SU-DHL-6 (cell line): Measurements from ENCODE around the gene NENF.

Experiments used
- EZH2phosphoT487 ChIP-seq: fragments of 200-600 bp; sonication (generic), shearing (Covaris generic); conservative IDR thresholded peaks from 2 replicates; pipeline ENCODE4 v1.6.1; 2018; ENCODE audit warnings: mild to moderate bottlenecking, antibody characterized with exemption, low read length, moderate library complexity, mixed read lengths
- TF ChIP-seq, protein P1 (sequence below): fragments of 200-600 bp; sonication (generic); IDR thresholded peaks from one replicate; pipeline ENCODE4 v1.5.1; 2017; ENCODE audit warnings: antibody characterized with exemption, mild to moderate bottlenecking, low read length, moderate library complexity; ENCODE audit not compliant: insufficient read depth, poor library complexity, severe bottlenecking

DNA sequence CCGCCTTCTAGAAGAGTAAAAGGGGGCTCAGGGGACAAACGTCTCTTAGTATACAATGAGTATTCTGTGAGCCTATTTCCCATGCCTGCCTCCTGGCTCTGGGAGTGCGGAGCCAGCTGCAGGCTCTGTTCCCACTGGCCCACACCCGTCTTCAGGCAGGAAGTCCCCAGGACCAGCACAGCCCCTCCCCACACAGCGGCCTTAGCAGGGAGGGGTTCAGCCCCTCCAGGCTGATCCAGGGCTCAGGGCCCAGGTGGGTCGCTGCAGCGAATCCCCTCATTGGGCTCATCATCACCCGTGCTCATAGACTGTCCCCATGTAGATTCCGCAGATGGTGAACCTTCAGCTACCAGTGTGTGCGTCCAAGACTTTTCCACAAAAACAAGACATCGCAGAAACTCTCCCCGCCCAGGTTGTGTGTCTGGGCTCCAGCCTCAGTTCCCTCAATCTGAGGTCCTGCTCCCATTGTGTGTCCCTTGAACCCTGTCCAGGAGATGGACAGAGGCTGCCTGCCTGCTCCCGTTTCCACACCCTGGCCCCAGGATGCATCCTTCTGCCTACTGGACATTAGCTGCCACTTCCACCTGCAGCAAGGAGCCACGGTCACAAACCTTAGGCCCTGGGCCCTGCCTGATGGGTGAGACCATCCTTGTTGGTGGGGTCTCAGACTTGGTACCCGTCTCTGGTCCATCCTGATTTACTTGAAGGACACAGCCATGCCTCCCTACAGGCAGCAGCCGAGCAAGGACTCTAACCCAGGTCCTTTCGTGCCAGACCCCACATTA is 39.4 kb downstream of the NENF start:
- no peak for TF ChIP-seq EZH2phosphoT487
- TF ChIP-seq, protein P1, sequence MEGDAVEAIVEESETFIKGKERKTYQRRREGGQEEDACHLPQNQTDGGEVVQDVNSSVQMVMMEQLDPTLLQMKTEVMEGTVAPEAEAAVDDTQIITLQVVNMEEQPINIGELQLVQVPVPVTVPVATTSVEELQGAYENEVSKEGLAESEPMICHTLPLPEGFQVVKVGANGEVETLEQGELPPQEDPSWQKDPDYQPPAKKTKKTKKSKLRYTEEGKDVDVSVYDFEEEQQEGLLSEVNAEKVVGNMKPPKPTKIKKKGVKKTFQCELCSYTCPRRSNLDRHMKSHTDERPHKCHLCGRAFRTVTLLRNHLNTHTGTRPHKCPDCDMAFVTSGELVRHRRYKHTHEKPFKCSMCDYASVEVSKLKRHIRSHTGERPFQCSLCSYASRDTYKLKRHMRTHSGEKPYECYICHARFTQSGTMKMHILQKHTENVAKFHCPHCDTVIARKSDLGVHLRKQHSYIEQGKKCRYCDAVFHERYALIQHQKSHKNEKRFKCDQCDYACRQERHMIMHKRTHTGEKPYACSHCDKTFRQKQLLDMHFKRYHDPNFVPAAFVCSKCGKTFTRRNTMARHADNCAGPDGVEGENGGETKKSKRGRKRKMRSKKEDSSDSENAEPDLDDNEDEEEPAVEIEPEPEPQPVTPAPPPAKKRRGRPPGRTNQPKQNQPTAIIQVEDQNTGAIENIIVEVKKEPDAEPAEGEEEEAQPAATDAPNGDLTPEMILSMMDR = no peak
